MCF 10A (cell line): Measurements from ENCODE around the gene MTHFS. TPM values are rescaled to one million over a fixed set of nuclear protein-coding genes. Genes with fewer than 3 reads are reported as not detected.

Experiments
- BruUV-seq: library from RNA; stranded (reverse); fragments of 400-500 nt; replicated peaks from 2 replicates; lab custom pipeline; 2021; lab: Mats Ljungman, UMichigan
- CTCF ChIA-PET: fragments of 300-600 bp; sonication (Branson Sonifier 250); formaldehyde crosslinking; extraction: SDS; loops from one replicate; lab custom pipeline; 2021; ENCODE audit warnings: antibody characterized with exemption, inconsistent platforms; lab: Yijun Ruan, JAX
- POLR2A ChIA-PET: fragments of 300-600, 350-650 bp; sonication (Branson Sonifier 250); formaldehyde crosslinking; extraction: SDS; loops from one replicate; lab custom pipeline; 2020; ENCODE audit warnings: antibody characterized with exemption, inconsistent platforms; lab: Yijun Ruan, JAX
- DNase-seq: peaks from one replicate; pipeline ENCODE4 v3.0.0-alpha.2; 2018; ENCODE audit not compliant: unreplicated experiment
- H3K27ac Mint-ChIP-seq: one replicate; pipeline ENCODE4 v1.8.0; 2022; ENCODE audit warnings: mild to moderate bottlenecking, low read depth, mixed read lengths; ENCODE audit not compliant: unreplicated experiment
- H3K27me3 Mint-ChIP-seq: one replicate; pipeline ENCODE4 v1.8.0; 2022; ENCODE audit warnings: mixed read lengths; ENCODE audit not compliant: insufficient read depth, unreplicated experiment
- H3K36me3 Mint-ChIP-seq: one replicate; pipeline ENCODE4 v1.8.0; 2022; ENCODE audit warnings: mild to moderate bottlenecking, moderate library complexity, mixed read lengths; ENCODE audit not compliant: insufficient read depth, unreplicated experiment
- H3K4me1 Mint-ChIP-seq: one replicate; pipeline ENCODE4 v1.8.0; 2022; ENCODE audit warnings: mixed read lengths; ENCODE audit not compliant: insufficient read depth, unreplicated experiment
- H3K4me3 Mint-ChIP-seq: one replicate; pipeline ENCODE4 v1.8.0; 2022; ENCODE audit warnings: mild to moderate bottlenecking, moderate library complexity, mixed read lengths; ENCODE audit not compliant: unreplicated experiment
- H3K9me3 Mint-ChIP-seq: one replicate; pipeline ENCODE4 v1.8.0; 2022; ENCODE audit warnings: mixed read lengths; ENCODE audit not compliant: unreplicated experiment
- CTCF ChIP-seq: fragments of 200-600 bp; IDR thresholded peaks from one replicate; pipeline ENCODE4 v1.8.0; 2022; ENCODE audit warnings: antibody characterized with exemption, mild to moderate bottlenecking; ENCODE audit not compliant: unreplicated experiment
- intact Hi-C: fragments of 100-400 bp; cut with micrococcal nuclease; formaldehyde crosslinking; loops from 2 replicates; pipeline ENCODE4 v1.14.1; 2022
- total RNA-seq: library from RNA; stranded (reverse); gene quantifications from 2 replicates; pipeline ENCODE4 v1.2.3, GENCODE V29; 2022

MTHFS gene
- total RNA-seq, 1 experiment from 2014 or later, result 34.5 TPM

GRCh38 chr15:79858469-79858868, 38.3 kb downstream of the MTHFS start:
- DNase-seq, result no peak
- Mint-ChIP-seq H3K27ac (no peak overlapping the region), H3K4me1 (peaks cover 14% of the 10 kb centered on the region), H3K36me3 (peaks cover 14% of the 10 kb centered on the region), H3K9me3 (no peaks in the 10 kb centered on the region), H3K4me3 (no peak overlapping the region), H3K27me3 (no peaks in the 10 kb centered on the region)
- BruUV-seq, result no TSS peak
- ChIA-PET CTCF (interaction anchor here (0.6 to 12.3 kb wide), 12 partner anchors 31 to 921 kb away, joined by 3 to 238 read pairs (median 3); partner anchors contain the start of gene CEMIP), POLR2A (no interaction called here)
- peak; percentile 13 for TF ChIP-seq CTCF
- intact Hi-C loops, result loop anchor here (10.0 kb wide), 2 partner anchors 66 to 456 kb away; no protein-coding TSS in a partner anchor

- peak; percentile 82 for DNase-seq
- H3K27me3 Mint-ChIP-seq, result no peaks in the 10 kb centered on the region
- H3K4me3 Mint-ChIP-seq, result no peak overlapping the region
- ChIA-PET POLR2A (interaction anchor here (0.5 to 1.6 kb wide), 17 partner anchors 10 to 472 kb away, joined by 3 to 9 read pairs (median 3); partner anchors contain the start of gene MTHFS), CTCF (interaction anchor here (0.6 to 12.3 kb wide), 66 partner anchors 9 to 726 kb away, joined by 3 to 238 read pairs (median 4); no protein-coding TSS in a partner anchor)
- peaks cover 8% of the 10 kb centered on the region for H3K4me1 Mint-ChIP-seq
- peaks cover 6% of the 10 kb centered on the region for H3K36me3 Mint-ChIP-seq
- no peaks in the 10 kb centered on the region for H3K9me3 Mint-ChIP-seq
- intact Hi-C loops, result loop anchor here (1.0 to 10.0 kb wide), 8 partner anchors 71 to 513 kb away; no protein-coding TSS in a partner anchor
- TF ChIP-seq CTCF, result peak; percentile 85
- H3K27ac Mint-ChIP-seq, result no peak overlapping the region
- no TSS peak for BruUV-seq
These were observed 43.1 kb downstream of the MTHFS start for GRCh38 chr15:79853492-79854328.

GRCh38 chr15:79849789-79850188, 47.0 kb downstream of the MTHFS start:
- Mint-ChIP-seq H3K4me1 (peaks cover 8% of the 10 kb centered on the region), H3K4me3 (no peak overlapping the region), H3K36me3 (peaks cover 12% of the 10 kb centered on the region), H3K27ac (no peak overlapping the region), H3K27me3 (no peaks in the 10 kb centered on the region), H3K9me3 (no peaks in the 10 kb centered on the region)
- DNase-seq, result peak; percentile 51
- CTCF ChIA-PET, result interaction anchor here (0.6 to 12.3 kb wide), 14 partner anchors 9 to 467 kb away, joined by 3 to 238 read pairs (median 4); no protein-coding TSS in a partner anchor
- intact Hi-C loops, result loop anchor here (5.0 to 10.0 kb wide), 3 partner anchors 75 to 465 kb away; no protein-coding TSS in a partner anchor
- BruUV-seq, result no TSS peak
- peak; percentile 27 for TF ChIP-seq CTCF
- POLR2A ChIA-PET, result no interaction called here

GRCh38 chr15:79846539-79846938, 50.3 kb downstream of the MTHFS start:
- H3K27ac Mint-ChIP-seq, result peak overlapping the region; percentile 20
- CTCF ChIA-PET, result interaction anchor here (0.6 to 1.4 kb wide), 2 partner anchors 25 to 467 kb away, joined by 4 read pairs; no protein-coding TSS in a partner anchor
- BruUV-seq, result no TSS peak

More at GRCh38 chr15:79846539-79846938, 50.3 kb downstream of the MTHFS start:
- Mint-ChIP-seq H3K9me3 (no peaks in the 10 kb centered on the region), H3K27me3 (no peaks in the 10 kb centered on the region), H3K4me3 (no peak overlapping the region), H3K36me3 (peaks cover 11% of the 10 kb centered on the region), H3K4me1 (no peaks in the 10 kb centered on the region)
- DNase-seq, result no peak
- no peak for TF ChIP-seq CTCF
- intact Hi-C loops, result no loop called here
- POLR2A ChIA-PET, result interaction anchor here (0.7 kb wide), 1 partner anchor 56 kb away, joined by 3 read pairs; no protein-coding TSS in a partner anchor
